Lower leg skin (tissue), 4 donors: ENCODE data around the gene EYS. TPM values are rescaled to one million over a fixed set of nuclear protein-coding genes. Genes with fewer than 3 reads are reported as not detected.

ENCODE experiments used
- DNase-seq, 2 donors: peaks; one replicate each; pipeline ENCODE4 v3.0.0-alpha.2; 2019; ENCODE audit warnings: low spot score in 2 of 2
- H3K4me3 ChIP-seq: fragments of 200-600 bp; sonication (generic); 2 replicates; pipeline ENCODE4 v1.5.1; 2017; ENCODE audit warnings: mild to moderate bottlenecking, low read depth; ENCODE audit not compliant: poor library complexity, severe bottlenecking
- CTCF ChIP-seq, 3 donors: fragments of 450-650 bp; IDR thresholded peaks; one replicate each; pipeline ENCODE4 v1.5.1; 2016; ENCODE audit warnings: antibody characterized with exemption in 3 of 3, mild to moderate bottlenecking in 3 of 3, moderate library complexity in 2 of 3
- POLR2A ChIP-seq, 2 donors: fragments of 450-650 bp; IDR thresholded peaks; one replicate each; pipeline ENCODE4 v1.6.1; 2016 to 2017; ENCODE audit warnings: antibody characterized with exemption in 2 of 2, mild to moderate bottlenecking in 1 of 2, moderate library complexity in 1 of 2
- WGBS, 2 donors: methylation state at CpG; one replicate each; pipeline ENCODE4 v1.1.5; 2018; 5-methylcytosine and 5-hydroxymethylcytosine counted together
- intact Hi-C: fragments of 100-400 bp; cut with DNase I; formaldehyde crosslinking; loops from one replicate; pipeline ENCODE4 v1.15.0; 2023; ENCODE audit warnings: low total_unique reads
- total RNA-seq, 4 donors: library from RNA; depleted of rRNA; stranded (reverse); fragments of >200 nt; gene quantifications; one replicate each; pipeline ENCODE4 v1.1.0, GENCODE V29; 2016

Gene EYS
- total RNA-seq, 4 donors from 2014 or later = 0.04 TPM; not detected in 3

GRCh38 chr6:64847396-64847795 is 859.6 kb downstream of the EYS start:
- TF ChIP-seq POLR2A (IDR thresholded peaks at IDR 0.05) (no peak), CTCF (IDR thresholded peaks at IDR 0.05) (no peak)
- WGBS, 2 donors = 70 to 78% methylated on average over 1 of the region's 1 CpG
- intact Hi-C loops = no loop called here
- no peak for DNase-seq
- H3K4me3 ChIP-seq = no peak overlapping the region

GRCh38 chr6:64838726-64839125 is 868.3 kb downstream of the EYS start:
- no peak overlapping the region for H3K4me3 ChIP-seq
- intact Hi-C loops = no loop called here
- TF ChIP-seq CTCF (IDR thresholded peaks at IDR 0.05) = no peak
- TF ChIP-seq POLR2A (IDR thresholded peaks at IDR 0.05) = no peak
- DNase-seq = no peak

GRCh38 chr6:64831680-64832079 is 875.3 kb downstream of the EYS start:
- 75 to 77% methylated on average over 2 of the region's 2 CpGs for WGBS, 2 donors
- no peak overlapping the region for H3K4me3 ChIP-seq
- no peak for DNase-seq
- TF ChIP-seq CTCF (IDR thresholded peaks at IDR 0.05) (no peak), POLR2A (IDR thresholded peaks at IDR 0.05) (no peak)
- intact Hi-C loops = no loop called here

GRCh38 chr6:64817525-64817924 is 889.5 kb downstream of the EYS start:
- DNase-seq = no peak
- intact Hi-C loops = no loop called here
- no peak overlapping the region for H3K4me3 ChIP-seq
- WGBS, 2 donors = 65 to 72% methylated on average over 2 of the region's 2 CpGs
- TF ChIP-seq POLR2A (IDR thresholded peaks at IDR 0.05) = no peak
- TF ChIP-seq CTCF (IDR thresholded peaks at IDR 0.05) = no peak

GRCh38 chr6:64815718-64816117 is 891.3 kb downstream of the EYS start:
- 63 to 66% methylated on average over 2 of the region's 2 CpGs for WGBS, 2 donors
- intact Hi-C loops = no loop called here
- no peak for DNase-seq
- H3K4me3 ChIP-seq = no peak overlapping the region
- TF ChIP-seq POLR2A (IDR thresholded peaks at IDR 0.05) (no peak), CTCF (IDR thresholded peaks at IDR 0.05) (no peak)

- intact Hi-C loops = no loop called here
- 90 to 92% methylated on average over 4 of the region's 4 CpGs for WGBS, 2 donors
- DNase-seq = no peak
- TF ChIP-seq CTCF (IDR thresholded peaks at IDR 0.05) = no peak
- TF ChIP-seq POLR2A (IDR thresholded peaks at IDR 0.05) = no peak
- no peak overlapping the region for H3K4me3 ChIP-seq
Observed at GRCh38 chr6:64812138-64812537, 894.9 kb downstream of the EYS start.
